ENCODE results near the gene STRIP2. TPM values are rescaled to one million over a fixed set of nuclear protein-coding genes. Genes with fewer than 3 reads are reported as not detected.

The STRIP2 gene, protein sequence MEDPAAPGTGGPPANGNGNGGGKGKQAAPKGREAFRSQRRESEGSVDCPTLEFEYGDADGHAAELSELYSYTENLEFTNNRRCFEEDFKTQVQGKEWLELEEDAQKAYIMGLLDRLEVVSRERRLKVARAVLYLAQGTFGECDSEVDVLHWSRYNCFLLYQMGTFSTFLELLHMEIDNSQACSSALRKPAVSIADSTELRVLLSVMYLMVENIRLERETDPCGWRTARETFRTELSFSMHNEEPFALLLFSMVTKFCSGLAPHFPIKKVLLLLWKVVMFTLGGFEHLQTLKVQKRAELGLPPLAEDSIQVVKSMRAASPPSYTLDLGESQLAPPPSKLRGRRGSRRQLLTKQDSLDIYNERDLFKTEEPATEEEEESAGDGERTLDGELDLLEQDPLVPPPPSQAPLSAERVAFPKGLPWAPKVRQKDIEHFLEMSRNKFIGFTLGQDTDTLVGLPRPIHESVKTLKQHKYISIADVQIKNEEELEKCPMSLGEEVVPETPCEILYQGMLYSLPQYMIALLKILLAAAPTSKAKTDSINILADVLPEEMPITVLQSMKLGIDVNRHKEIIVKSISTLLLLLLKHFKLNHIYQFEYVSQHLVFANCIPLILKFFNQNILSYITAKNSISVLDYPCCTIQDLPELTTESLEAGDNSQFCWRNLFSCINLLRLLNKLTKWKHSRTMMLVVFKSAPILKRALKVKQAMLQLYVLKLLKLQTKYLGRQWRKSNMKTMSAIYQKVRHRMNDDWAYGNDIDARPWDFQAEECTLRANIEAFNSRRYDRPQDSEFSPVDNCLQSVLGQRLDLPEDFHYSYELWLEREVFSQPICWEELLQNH
- 6.3 to 9.2 TPM (median 7.7 TPM) in 5 replicates for total RNA-seq (2022; extraction: Qiagen RNA extraction; ENCODE audit: low read depth)

GRCh38 chr7:129433847-129434674, at the start of gene STRIP2:
Gene STRIP2 (plus strand): TSS chr7:129434432. CDS start chr7:129434473, 41 bp downstream.

GRCh38 chr7:129501760-129502707, 67.8 kb downstream of the STRIP2 start, which contains the start of gene SMKR1:
Gene SMKR1 (plus strand): TSS chr7:129502531. CDS start chr7:129502825, 294 bp downstream.

Other genes with a start within 250 kb of the STRIP2 start
- 14.3 to 20.2 TPM (median 16.5 TPM) in 5 replicates for gene SMO, start 245.8 kb upstream of the STRIP2 start, total RNA-seq (2022; extraction: Qiagen RNA extraction; ENCODE audit: low read depth)
- 5.5 to 7.8 TPM (median 7.3 TPM) in 5 replicates for gene AHCYL2, start 209.4 kb upstream of the STRIP2 start, total RNA-seq (2022; extraction: Qiagen RNA extraction; ENCODE audit: low read depth)
- 11.2 to 14.5 TPM (median 12.8 TPM) in 5 replicates for gene SMKR1, start 68.1 kb downstream of the STRIP2 start, total RNA-seq (2022; extraction: Qiagen RNA extraction; ENCODE audit: low read depth)
- 10.7 to 15.5 TPM (median 12.3 TPM) in 5 replicates for gene NRF1, start 177.3 kb downstream of the STRIP2 start, total RNA-seq (2022; extraction: Qiagen RNA extraction; ENCODE audit: low read depth)

All from A549 treated with DMSO at 1 μM for 4 hours (cell line).